ENCODE data around the gene ARID3A.

ARID3A gene

DNA sequence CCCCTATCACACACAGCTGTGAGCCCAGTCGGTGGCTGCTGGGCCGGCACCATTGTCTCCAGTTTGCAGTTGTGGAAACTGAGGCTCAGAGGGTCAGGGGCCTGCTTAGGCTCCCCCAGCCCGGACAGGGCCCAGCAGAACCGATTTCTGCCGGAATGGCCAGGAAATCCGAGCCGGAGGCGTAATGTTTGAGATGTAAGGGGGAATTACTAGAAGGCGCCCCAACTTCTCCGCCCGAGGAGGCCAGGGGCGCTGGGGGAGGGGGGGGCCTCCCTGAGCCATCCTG, 7.7 kb upstream of the ARID3A start:
- Histone ChIP-seq H3K79me2 (ENCODE audit: insufficient read depth, low read length) (no peaks in the 10 kb centered on the region), H3F3A (ENCODE audit: insufficient read depth) (peaks cover 4% of the 10 kb centered on the region; the same call in 1 of the 2 replicates), H3K36me3 (ENCODE audit: low read length) (no peaks in the 10 kb centered on the region), H3K27me3 (ENCODE audit: low read length) (no peaks in the 10 kb centered on the region), H3K9me3 (ENCODE audit: insufficient read depth, low read length) (no peaks in the 10 kb centered on the region), H2AFZ (ENCODE audit: low read depth, low read length, severe bottlenecking) (no peak overlapping the region), H3K27ac (ENCODE audit: low read depth, low read length) (no peak overlapping the region), H3K4me2 (ENCODE audit: low read depth, low read length, poor library complexity, severe bottlenecking) (no peak overlapping the region), H3K9ac (ENCODE audit: low read length) (no peak overlapping the region), H3K9me2 (replicated peaks; ENCODE audit: insufficient read depth, low read length) (no peaks in the 10 kb centered on the region), H4K20me1 (ENCODE audit: low read depth, low read length) (no peaks in the 10 kb centered on the region), H3K4me3 (ENCODE audit: insufficient read depth, low read length, poor library complexity, severe bottlenecking) (no peak overlapping the region)
- no peak for TF ChIP-seq EZH2phosphoT487 (conservative IDR thresholded peaks at IDR 0.05; ENCODE audit: low read length)
- TF ChIP-seq, protein P1, sequence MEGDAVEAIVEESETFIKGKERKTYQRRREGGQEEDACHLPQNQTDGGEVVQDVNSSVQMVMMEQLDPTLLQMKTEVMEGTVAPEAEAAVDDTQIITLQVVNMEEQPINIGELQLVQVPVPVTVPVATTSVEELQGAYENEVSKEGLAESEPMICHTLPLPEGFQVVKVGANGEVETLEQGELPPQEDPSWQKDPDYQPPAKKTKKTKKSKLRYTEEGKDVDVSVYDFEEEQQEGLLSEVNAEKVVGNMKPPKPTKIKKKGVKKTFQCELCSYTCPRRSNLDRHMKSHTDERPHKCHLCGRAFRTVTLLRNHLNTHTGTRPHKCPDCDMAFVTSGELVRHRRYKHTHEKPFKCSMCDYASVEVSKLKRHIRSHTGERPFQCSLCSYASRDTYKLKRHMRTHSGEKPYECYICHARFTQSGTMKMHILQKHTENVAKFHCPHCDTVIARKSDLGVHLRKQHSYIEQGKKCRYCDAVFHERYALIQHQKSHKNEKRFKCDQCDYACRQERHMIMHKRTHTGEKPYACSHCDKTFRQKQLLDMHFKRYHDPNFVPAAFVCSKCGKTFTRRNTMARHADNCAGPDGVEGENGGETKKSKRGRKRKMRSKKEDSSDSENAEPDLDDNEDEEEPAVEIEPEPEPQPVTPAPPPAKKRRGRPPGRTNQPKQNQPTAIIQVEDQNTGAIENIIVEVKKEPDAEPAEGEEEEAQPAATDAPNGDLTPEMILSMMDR (IDR thresholded peaks at IDR 0.05; ENCODE audit: insufficient read depth, low read length, poor library complexity, severe bottlenecking) = no peak

DNA sequence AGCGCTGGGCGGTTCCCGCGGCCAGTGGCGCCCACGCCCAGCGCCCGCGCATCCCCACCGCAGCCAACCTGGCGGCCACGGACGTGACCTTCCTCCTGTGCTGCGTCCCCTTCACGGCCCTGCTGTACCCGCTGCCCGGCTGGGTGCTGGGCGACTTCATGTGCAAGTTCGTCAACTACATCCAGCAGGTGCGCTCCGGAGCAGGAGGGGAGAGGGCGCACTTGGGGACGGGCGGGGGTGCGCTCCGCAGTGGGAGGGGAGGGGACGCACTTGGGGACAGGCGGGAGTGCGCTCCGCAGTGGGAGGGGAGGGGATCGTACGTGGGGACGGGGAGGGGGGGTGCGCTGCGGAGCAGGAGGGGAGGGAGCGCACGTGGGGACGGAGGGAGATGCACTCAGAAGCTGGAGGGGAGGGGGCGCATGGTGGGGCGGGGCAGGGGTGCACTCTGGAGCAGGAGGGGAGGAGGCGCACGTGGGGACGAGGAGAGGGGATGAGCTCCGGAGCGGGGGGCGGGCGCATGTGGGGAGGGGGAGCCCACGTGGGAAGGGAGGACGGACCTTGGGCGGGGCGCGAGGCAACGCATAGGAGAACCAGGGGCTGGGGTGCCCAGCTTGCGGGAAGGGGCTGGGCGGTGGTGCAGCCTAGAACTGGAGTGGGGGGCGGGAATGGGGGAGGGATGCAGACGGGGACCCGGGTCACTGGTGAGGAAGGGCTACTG, 7.2 kb upstream of the ARID3A start:
- Histone ChIP-seq H3K9ac (ENCODE audit: low read length) (no peak overlapping the region), H3K4me3 (ENCODE audit: insufficient read depth, low read length, poor library complexity, severe bottlenecking) (no peak overlapping the region), H3F3A (ENCODE audit: insufficient read depth) (peaks cover 4% of the 10 kb centered on the region; the same call in 1 of the 2 replicates), H3K27me3 (ENCODE audit: low read length) (no peaks in the 10 kb centered on the region), H3K9me2 (replicated peaks; ENCODE audit: insufficient read depth, low read length) (no peaks in the 10 kb centered on the region), H2AFZ (ENCODE audit: low read depth, low read length, severe bottlenecking) (no peak overlapping the region), H3K79me2 (ENCODE audit: insufficient read depth, low read length) (no peaks in the 10 kb centered on the region), H3K27ac (ENCODE audit: low read depth, low read length) (no peak overlapping the region), H3K9me3 (ENCODE audit: insufficient read depth, low read length) (no peaks in the 10 kb centered on the region), H3K36me3 (ENCODE audit: low read length) (no peaks in the 10 kb centered on the region), H3K4me2 (ENCODE audit: low read depth, low read length, poor library complexity, severe bottlenecking) (no peak overlapping the region), H4K20me1 (ENCODE audit: low read depth, low read length) (no peaks in the 10 kb centered on the region)
- TF ChIP-seq, protein P1 (IDR thresholded peaks at IDR 0.05; ENCODE audit: insufficient read depth, low read length, poor library complexity, severe bottlenecking) = no peak
- TF ChIP-seq EZH2phosphoT487 (conservative IDR thresholded peaks at IDR 0.05; ENCODE audit: low read length) = no peak

DNA sequence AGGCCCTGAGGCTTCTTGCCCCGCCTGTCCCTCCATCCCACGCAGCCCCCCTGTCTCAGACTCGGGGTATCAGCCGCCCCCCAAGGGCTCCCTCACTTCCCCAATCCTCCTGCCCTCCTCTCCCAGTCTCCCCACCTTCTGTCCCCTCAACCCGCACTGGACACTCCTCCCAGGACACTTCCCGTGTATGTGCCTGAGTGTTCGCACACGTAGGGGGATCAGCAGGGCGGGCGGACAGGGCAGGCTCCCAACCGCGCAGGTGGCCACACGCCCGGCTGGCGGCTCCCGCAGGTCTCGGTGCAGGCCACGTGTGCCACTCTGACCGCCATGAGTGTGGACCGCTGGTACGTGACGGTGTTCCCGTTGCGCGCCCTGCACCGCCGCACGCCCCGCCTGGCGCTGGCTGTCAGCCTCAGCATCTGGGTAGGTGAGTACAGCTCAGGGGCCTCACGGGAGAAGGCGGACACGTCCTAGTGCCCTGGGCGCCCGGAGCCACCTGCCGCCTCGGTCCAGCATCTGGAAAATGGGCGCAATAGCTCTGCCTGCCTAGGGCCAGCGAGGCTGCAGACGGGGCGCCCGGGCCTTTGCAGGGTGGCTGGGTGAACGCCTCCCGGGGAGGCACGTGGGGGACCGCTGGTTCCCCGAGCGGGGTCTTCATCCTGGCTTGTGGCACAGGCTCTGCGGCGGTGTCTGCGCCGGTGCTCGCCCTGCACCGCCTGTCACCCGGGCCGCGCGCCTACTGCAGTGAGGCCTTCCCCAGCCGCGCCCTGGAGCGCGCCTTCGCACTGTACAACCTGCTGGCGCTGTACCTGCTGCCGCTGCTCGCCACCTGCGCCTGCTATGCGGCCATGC, 6.4 kb upstream of the ARID3A start:
- H4K20me1 ChIP-seq (ENCODE audit: low read depth, low read length) = no peaks in the 10 kb centered on the region
- peak; percentile 93; the same call in 1 of the 2 replicates for TF ChIP-seq EZH2phosphoT487 (conservative IDR thresholded peaks at IDR 0.05; ENCODE audit: low read length)
- TF ChIP-seq, protein P1 (IDR thresholded peaks at IDR 0.05; ENCODE audit: insufficient read depth, low read length, poor library complexity, severe bottlenecking) = no peak
- H3K4me2 ChIP-seq (ENCODE audit: low read depth, low read length, poor library complexity, severe bottlenecking) = peak overlapping the region; percentile 36
- H3K27me3 ChIP-seq (ENCODE audit: low read length) = no peaks in the 10 kb centered on the region
- no peaks in the 10 kb centered on the region for H3K9me2 ChIP-seq (replicated peaks; ENCODE audit: insufficient read depth, low read length)
- no peak overlapping the region for H3K4me3 ChIP-seq (ENCODE audit: insufficient read depth, low read length, poor library complexity, severe bottlenecking)
- H3F3A ChIP-seq (ENCODE audit: insufficient read depth) = peaks cover 4% of the 10 kb centered on the region; the same call in 1 of the 2 replicates
- no peak overlapping the region for H2AFZ ChIP-seq (ENCODE audit: low read depth, low read length, severe bottlenecking)
- H3K36me3 ChIP-seq (ENCODE audit: low read length) = no peaks in the 10 kb centered on the region
- H3K27ac ChIP-seq (ENCODE audit: low read depth, low read length) = no peak overlapping the region
- H3K9me3 ChIP-seq (ENCODE audit: insufficient read depth, low read length) = no peaks in the 10 kb centered on the region
- H3K79me2 ChIP-seq (ENCODE audit: insufficient read depth, low read length) = no peaks in the 10 kb centered on the region
- H3K9ac ChIP-seq (ENCODE audit: low read length) = no peak overlapping the region
